Endothelial cell of umbilical vein (primary cell): Measurements from ENCODE around the gene TMEM51. TPM values are rescaled to one million over a fixed set of nuclear protein-coding genes. Genes with fewer than 3 reads are reported as not detected.

Experiments used
- BruUV-seq: library from RNA; stranded (reverse); fragments of 400-500 nt; replicated peaks from 2 replicates; lab custom pipeline; 2021; lab: Mats Ljungman, UMichigan
- CTCF ChIA-PET: fragments of 300-600, 350-600 bp; sonication (Branson Sonifier 250); formaldehyde crosslinking; loops from one replicate; lab custom pipeline; 2021; ENCODE audit warnings: antibody characterized with exemption, inconsistent platforms; lab: Charles Lee
- POLR2A ChIA-PET: fragments of 300-600, 350-600 bp; sonication (Branson Sonifier 250); formaldehyde crosslinking; loops from one replicate; lab custom pipeline; 2021; ENCODE audit warnings: antibody characterized with exemption, inconsistent platforms; lab: Charles Lee
- DNase-seq: peaks from one replicate; pipeline ENCODE4 v3.0.0-alpha.2; 2011; ENCODE audit warnings: low read depth, low spot score
- FAIRE-seq: peaks from 2 replicates; lab custom pipeline; 2011; peaks lifted over from hg19 to GRCh38; lab: Jason Lieb, UNC
- H2AFZ ChIP-seq: 2 replicates; pipeline ENCODE4 v1.6.0; 2012; ENCODE audit warnings: low read depth, low read length, control low read depth, inconsistent platforms
- H3K27ac ChIP-seq: 2 replicates; pipeline ENCODE4 v1.5.1; 2011; ENCODE audit warnings: low read depth, mild to moderate bottlenecking, control low read depth, low read length, moderate library complexity; ENCODE audit not compliant: insufficient read depth
- H3K27me3 ChIP-seq, 2 experiments: 2 replicates each; pipeline versions ENCODE4 v1.6.0 to v1.6.1; 2011; ENCODE audit warnings: low read length in 2 of 2, mixed read lengths in 1 of 2; ENCODE audit not compliant: control insufficient read depth in 2 of 2, insufficient read depth in 2 of 2
- H3K36me3 ChIP-seq, 2 experiments: 2 replicates in 1 of 2; 3 replicates in 1 of 2; pipeline ENCODE4 v1.5.1; 2011; ENCODE audit warnings: low read length in 2 of 2, mild to moderate bottlenecking in 1 of 2, moderate library complexity in 1 of 2; ENCODE audit not compliant: control insufficient read depth in 2 of 2, insufficient read depth in 2 of 2; ENCODE audit errors: extremely low read depth in 1 of 2
- H3K4me1 ChIP-seq: 3 replicates; pipeline ENCODE4 v1.5.1; 2011; ENCODE audit warnings: mild to moderate bottlenecking, low read length; ENCODE audit not compliant: control insufficient read depth, insufficient read depth; ENCODE audit errors: extremely low read depth
- H3K4me2 ChIP-seq: 2 replicates; pipeline ENCODE4 v1.6.1; 2011; ENCODE audit warnings: low read length, control low read depth, mixed read lengths; ENCODE audit not compliant: insufficient read depth
- H3K4me3 ChIP-seq, 3 experiments: fragments of 200-600 bp in 1 of 3; sonication (generic), shearing (Covaris generic) in 1 of 3; replicated peaks in 1 of 3; 2 replicates each; pipeline ENCODE4 v1.5.1; 2011 to 2016; ENCODE audit warnings: control low read depth in 3 of 3, low read length in 3 of 3, mild to moderate bottlenecking in 2 of 3, inconsistent platforms in 1 of 3, low read depth in 1 of 3, moderate library complexity in 1 of 3; ENCODE audit not compliant: insufficient read depth in 1 of 3
- H3K79me2 ChIP-seq: 2 replicates; pipeline ENCODE4 v1.6.0; 2012; ENCODE audit warnings: low read length, inconsistent platforms; ENCODE audit not compliant: control insufficient read depth, insufficient read depth
- H3K9ac ChIP-seq: replicated peaks from 2 replicates; pipeline ENCODE3; 2011; ENCODE audit warnings: low read length, control low read depth; ENCODE audit not compliant: insufficient read depth; ENCODE audit errors: extremely low read depth
- H3K9me1 ChIP-seq: replicated peaks from 3 replicates; pipeline ENCODE4 v1.6.0; 2011; ENCODE audit warnings: mild to moderate bottlenecking, low read length; ENCODE audit not compliant: control insufficient read depth, insufficient read depth; ENCODE audit errors: extremely low read depth
- H3K9me3 ChIP-seq: replicated peaks from 2 replicates; pipeline ENCODE4 v1.5.1; 2012; ENCODE audit warnings: low read length, inconsistent platforms; ENCODE audit not compliant: control insufficient read depth, insufficient read depth
- H4K20me1 ChIP-seq: replicated peaks from 2 replicates; pipeline ENCODE3; 2011; ENCODE audit warnings: mild to moderate bottlenecking, low read length; ENCODE audit not compliant: control insufficient read depth, insufficient read depth; ENCODE audit errors: extremely low read depth
- CTCF ChIP-seq, 2 donors: IDR thresholded peaks; 1 replicate in 1 of 2; 2 replicates in 1 of 2; pipeline ENCODE4 v1.5.1; 2011; ENCODE audit warnings: low read length in 2 of 2, mild to moderate bottlenecking in 2 of 2, moderate library complexity in 2 of 2, control low read depth in 1 of 2, inconsistent platforms in 1 of 2, low read depth in 1 of 2; ENCODE audit not compliant: insufficient read depth in 1 of 2; ENCODE audit errors: extremely low read depth in 1 of 2
- EZH2 ChIP-seq: IDR thresholded peaks from 2 replicates; pipeline ENCODE4 v1.6.1; 2012; ENCODE audit warnings: borderline replicate concordance, low read depth, mild to moderate bottlenecking, moderate library complexity, low read length, inconsistent platforms; ENCODE audit not compliant: severe bottlenecking
- FOS ChIP-seq: IDR thresholded peaks from 2 replicates; pipeline ENCODE4 v1.6.1; 2011; ENCODE audit warnings: mild to moderate bottlenecking, low read length, moderate library complexity, borderline replicate concordance; ENCODE audit not compliant: insufficient read depth
- GATA2 ChIP-seq: IDR thresholded peaks from 2 replicates; pipeline ENCODE4 v1.7.0; 2011; ENCODE audit warnings: low read depth, mild to moderate bottlenecking, moderate library complexity, mixed read lengths, low read length; ENCODE audit not compliant: insufficient read length, insufficient read depth
- JUN ChIP-seq: IDR thresholded peaks from 2 replicates; pipeline ENCODE4 v1.6.1; 2011; ENCODE audit warnings: borderline replicate concordance, low read depth; ENCODE audit not compliant: insufficient read length, insufficient read depth
- MAX ChIP-seq: IDR thresholded peaks from 2 replicates; pipeline ENCODE4 v1.6.1; 2011; ENCODE audit not compliant: insufficient read depth, insufficient read length
- MYC ChIP-seq: IDR thresholded peaks from one replicate; pipeline ENCODE4 v1.6.1; 2011; ENCODE audit warnings: mild to moderate bottlenecking, low read depth, low read length
- POLR2A ChIP-seq: IDR thresholded peaks from 2 replicates; pipeline ENCODE4 v1.6.1; 2012; ENCODE audit warnings: low read depth, mild to moderate bottlenecking, control low read depth, low read length
- POLR2AphosphoS5 ChIP-seq: IDR thresholded peaks from 2 replicates; pipeline ENCODE4 v1.6.1; 2012; ENCODE audit warnings: low read depth, mild to moderate bottlenecking, control low read depth, low read length, moderate library complexity; ENCODE audit not compliant: insufficient read depth
- dilution Hi-C: fragments of 300-500 bp; cut with MboI; formaldehyde crosslinking; loops from one replicate; pipeline ENCODE4 v1.15.0; 2019; ENCODE audit warnings: low sequenced_read_pairs; ENCODE audit not compliant: extremely low pct_ligation_motif_present
- intact Hi-C: fragments of 100-400 bp; cut with micrococcal nuclease; formaldehyde crosslinking; loops from one replicate; pipeline ENCODE4 v1.10.0; 2022
- polyA plus RNA-seq, 4 experiments: library from polyadenylated mRNA; depleted of rRNA in 3 of 4; stranded (reverse) in 3 of 4; unstranded in 1 of 4; fragments of >200 nt; gene quantifications; 2 replicates each; pipeline versions ENCODE4 v1.2.1 to v1.2.3, GENCODE V29; 2011 to 2012; ENCODE audit warnings: missing spikeins in 1 of 4
- total RNA-seq: library from RNA; stranded (reverse); gene quantifications from 2 replicates; pipeline ENCODE4 v1.2.3, GENCODE V29; 2021

Gene TMEM51
- total and polyA plus RNA-seq, 2 donors (not counting 3 experiments of a cell fraction or from before 2014, with no cell fraction given): 13.7 to 13.9 TPM

GRCh38 chr1:15191267-15191666 lies 37.7 kb downstream of the TMEM51 start:
- Histone ChIP-seq H3K4me3 (no peak overlapping the region), H2AFZ (no peak overlapping the region), H3K9me1 (no peaks in the 10 kb centered on the region), H3K4me2 (no peak overlapping the region), H3K27ac (no peak overlapping the region), H3K27me3 (no peaks in the 10 kb centered on the region), H4K20me1 (no peaks in the 10 kb centered on the region), H3K36me3 (no peaks in the 10 kb centered on the region), H3K4me1 (peaks cover 17% of the 10 kb centered on the region), H3K79me2 (peaks cover 2% of the 10 kb centered on the region), H3K9me3 (no peaks in the 10 kb centered on the region), H3K9ac (no peak overlapping the region)
- no peak for FAIRE-seq
- TF ChIP-seq GATA2: no peak
- TF ChIP-seq MYC: no peak
- TF ChIP-seq MAX: no peak
- TF ChIP-seq POLR2AphosphoS5: no peak
- no peak for TF ChIP-seq CTCF (IDR thresholded peaks at IDR 0.05; ENCODE audit: extremely low read depth in 1 of 2, insufficient read depth in 1 of 2, low read depth in 1 of 2, low read length in 2 of 2)
- TF ChIP-seq EZH2: no peak
- no peak for TF ChIP-seq FOS
- no peak for TF ChIP-seq JUN
- no peak for TF ChIP-seq POLR2A
- CTCF ChIA-PET: interaction anchor here (1.2 kb wide), 1 partner anchor 9 kb away, joined by 5 read pairs; no protein-coding TSS in a partner anchor
- no peak for DNase-seq
- BruUV-seq: no TSS peak
- dilution Hi-C loops (no loop called here), intact Hi-C loops (no loop called here)
- POLR2A ChIA-PET: no interaction called here
